Measurements from ENCODE around the gene SNAPC5.

Gene SNAPC5

DNA sequence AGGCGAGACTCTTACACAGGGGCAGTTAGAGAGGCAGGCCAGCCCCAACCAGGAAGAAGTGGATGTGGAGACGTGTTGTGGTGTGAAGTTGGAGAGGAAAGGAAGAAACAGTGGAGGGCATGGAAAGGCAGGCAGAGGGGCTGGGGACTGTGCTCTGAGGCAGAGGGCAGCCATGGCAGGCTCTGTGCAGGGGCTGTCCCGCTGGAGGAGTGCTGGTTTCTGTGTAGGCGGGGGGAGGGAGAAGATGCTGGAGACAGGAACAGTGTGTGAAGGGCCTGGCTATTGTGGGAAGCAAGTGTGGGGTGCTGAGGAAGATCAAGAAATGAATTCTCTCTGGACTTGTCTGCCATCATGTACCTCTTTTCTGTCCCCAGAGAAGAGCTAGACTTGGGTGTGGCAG is 21.0 kb downstream of the SNAPC5 start:
- no peak overlapping the region for H3K4me2 ChIP-seq (ENCODE audit: low read depth, low read length)
- H3K9me2 ChIP-seq (replicated peaks; ENCODE audit: insufficient read depth, low read length) = no peaks in the 10 kb centered on the region
- H3K79me2 ChIP-seq (ENCODE audit: low read length) = peaks cover 6% of the 10 kb centered on the region; the same call in 1 of the 2 replicates
- no peaks in the 10 kb centered on the region for H3K36me3 ChIP-seq (replicated peaks; ENCODE audit: insufficient read depth, low read length)
- H3K9ac ChIP-seq (ENCODE audit: low read length) = no peak overlapping the region
- no peak for DNase-seq
- no peaks in the 10 kb centered on the region for H3K9me3 ChIP-seq (replicated peaks; ENCODE audit: insufficient read depth, low read length)
- H2AFZ ChIP-seq (ENCODE audit: low read length) = no peak overlapping the region
- H3K27ac ChIP-seq (ENCODE audit: low read length) = no peak overlapping the region
- H4K20me1 ChIP-seq (ENCODE audit: insufficient read depth, low read length) = peaks cover 8% of the 10 kb centered on the region; the same call in 1 of the 2 replicates
- peaks cover 7% of the 10 kb centered on the region for H3K4me1 ChIP-seq (ENCODE audit: low read length)
- no peak overlapping the region for H3K4me3 ChIP-seq (ENCODE audit: low read length)
- peaks cover 8% of the 10 kb centered on the region for H3F3A ChIP-seq (ENCODE audit: insufficient read depth, low read length)
- TF ChIP-seq EZH2phosphoT487 (IDR thresholded peaks at IDR 0.05; ENCODE audit: low read length) = no peak
- TF ChIP-seq, protein P1, sequence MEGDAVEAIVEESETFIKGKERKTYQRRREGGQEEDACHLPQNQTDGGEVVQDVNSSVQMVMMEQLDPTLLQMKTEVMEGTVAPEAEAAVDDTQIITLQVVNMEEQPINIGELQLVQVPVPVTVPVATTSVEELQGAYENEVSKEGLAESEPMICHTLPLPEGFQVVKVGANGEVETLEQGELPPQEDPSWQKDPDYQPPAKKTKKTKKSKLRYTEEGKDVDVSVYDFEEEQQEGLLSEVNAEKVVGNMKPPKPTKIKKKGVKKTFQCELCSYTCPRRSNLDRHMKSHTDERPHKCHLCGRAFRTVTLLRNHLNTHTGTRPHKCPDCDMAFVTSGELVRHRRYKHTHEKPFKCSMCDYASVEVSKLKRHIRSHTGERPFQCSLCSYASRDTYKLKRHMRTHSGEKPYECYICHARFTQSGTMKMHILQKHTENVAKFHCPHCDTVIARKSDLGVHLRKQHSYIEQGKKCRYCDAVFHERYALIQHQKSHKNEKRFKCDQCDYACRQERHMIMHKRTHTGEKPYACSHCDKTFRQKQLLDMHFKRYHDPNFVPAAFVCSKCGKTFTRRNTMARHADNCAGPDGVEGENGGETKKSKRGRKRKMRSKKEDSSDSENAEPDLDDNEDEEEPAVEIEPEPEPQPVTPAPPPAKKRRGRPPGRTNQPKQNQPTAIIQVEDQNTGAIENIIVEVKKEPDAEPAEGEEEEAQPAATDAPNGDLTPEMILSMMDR (IDR thresholded peaks at IDR 0.05; ENCODE audit: low read length) = no peak
- TF ChIP-seq EZH2 (optimal IDR thresholded peaks at IDR 0.05; ENCODE audit: low read depth, low read length) = no peak
- no peaks in the 10 kb centered on the region for H3K27me3 ChIP-seq (replicated peaks; ENCODE audit: insufficient read depth, low read length)

DNA sequence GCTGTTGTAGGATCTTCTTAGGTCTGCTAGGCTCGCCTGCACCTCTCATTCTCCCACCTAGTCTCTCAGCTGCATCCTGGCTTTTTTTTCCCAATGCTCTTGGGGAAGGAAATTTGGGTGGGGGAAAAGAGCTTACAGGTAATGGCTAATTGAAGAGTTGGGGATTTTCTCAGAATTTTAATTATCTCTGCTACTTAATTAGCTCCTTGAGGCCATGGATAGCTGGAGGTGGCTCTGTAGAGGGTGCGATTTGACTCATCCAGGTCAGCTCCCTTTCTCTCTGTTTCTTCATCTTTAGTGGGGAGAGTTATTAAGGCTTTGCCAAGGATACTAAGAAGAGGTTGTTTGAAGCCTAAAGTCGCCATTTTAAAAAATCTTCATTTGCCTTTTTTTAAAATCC is 22.6 kb downstream of the SNAPC5 start:
- DNase-seq = no peak
- no peak overlapping the region for H2AFZ ChIP-seq (ENCODE audit: low read length)
- no peaks in the 10 kb centered on the region for H3K36me3 ChIP-seq (replicated peaks; ENCODE audit: insufficient read depth, low read length)
- no peaks in the 10 kb centered on the region for H3K27me3 ChIP-seq (replicated peaks; ENCODE audit: insufficient read depth, low read length)
- H3K4me3 ChIP-seq (ENCODE audit: low read length) = no peak overlapping the region
- H3K79me2 ChIP-seq (ENCODE audit: low read length) = peaks cover 6% of the 10 kb centered on the region; the same call in 1 of the 2 replicates
- H3K4me2 ChIP-seq (ENCODE audit: low read depth, low read length) = no peak overlapping the region
- peaks cover 7% of the 10 kb centered on the region for H3K4me1 ChIP-seq (ENCODE audit: low read length)
- peaks cover 8% of the 10 kb centered on the region for H3F3A ChIP-seq (ENCODE audit: insufficient read depth, low read length)
- TF ChIP-seq, protein P1 (IDR thresholded peaks at IDR 0.05; ENCODE audit: low read length) = no peak
- TF ChIP-seq EZH2 (optimal IDR thresholded peaks at IDR 0.05; ENCODE audit: low read depth, low read length) = no peak
- no peak for TF ChIP-seq EZH2phosphoT487 (IDR thresholded peaks at IDR 0.05; ENCODE audit: low read length)
- H3K27ac ChIP-seq (ENCODE audit: low read length) = no peak overlapping the region
- peaks cover 12% of the 10 kb centered on the region; the same call in 1 of the 2 replicates for H4K20me1 ChIP-seq (ENCODE audit: insufficient read depth, low read length)
- H3K9ac ChIP-seq (ENCODE audit: low read length) = no peak overlapping the region
- no peaks in the 10 kb centered on the region for H3K9me2 ChIP-seq (replicated peaks; ENCODE audit: insufficient read depth, low read length)
- no peaks in the 10 kb centered on the region for H3K9me3 ChIP-seq (replicated peaks; ENCODE audit: insufficient read depth, low read length)

DNA sequence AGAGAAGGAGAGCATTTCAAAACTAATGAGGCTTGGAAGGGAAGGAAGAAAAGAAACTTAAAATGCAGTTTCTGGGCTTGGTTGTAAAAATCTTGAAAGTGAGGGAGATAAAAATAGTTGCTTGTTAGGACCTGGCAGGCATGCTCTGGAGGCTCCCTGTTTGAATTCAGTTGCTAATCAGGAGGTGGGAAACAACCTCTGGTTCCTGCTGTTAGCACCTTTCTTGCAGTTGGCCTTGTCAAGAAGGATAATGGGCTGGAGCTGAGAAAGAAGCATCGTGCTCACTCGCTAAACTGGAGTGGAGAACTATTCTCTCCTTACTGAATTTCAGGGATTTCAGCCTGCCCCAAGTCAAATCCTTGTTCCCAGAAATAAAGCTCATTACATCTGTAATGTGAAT is 23.4 kb downstream of the SNAPC5 start:
- Histone ChIP-seq H3K4me2 (ENCODE audit: low read depth, low read length) (no peak overlapping the region), H3K9me3 (replicated peaks; ENCODE audit: insufficient read depth, low read length) (no peaks in the 10 kb centered on the region), H3F3A (ENCODE audit: insufficient read depth, low read length) (peaks cover 8% of the 10 kb centered on the region), H3K9me2 (replicated peaks; ENCODE audit: insufficient read depth, low read length) (no peaks in the 10 kb centered on the region), H4K20me1 (ENCODE audit: insufficient read depth, low read length) (peaks cover 12% of the 10 kb centered on the region; the same call in 1 of the 2 replicates), H3K27ac (ENCODE audit: low read length) (no peak overlapping the region), H3K4me3 (ENCODE audit: low read length) (no peak overlapping the region), H3K4me1 (ENCODE audit: low read length) (peaks cover 7% of the 10 kb centered on the region), H3K79me2 (ENCODE audit: low read length) (peaks cover 6% of the 10 kb centered on the region; the same call in 1 of the 2 replicates), H2AFZ (ENCODE audit: low read length) (no peak overlapping the region), H3K9ac (ENCODE audit: low read length) (no peak overlapping the region), H3K27me3 (replicated peaks; ENCODE audit: insufficient read depth, low read length) (no peaks in the 10 kb centered on the region), H3K36me3 (replicated peaks; ENCODE audit: insufficient read depth, low read length) (no peaks in the 10 kb centered on the region)
- no peak for DNase-seq
- TF ChIP-seq, protein P1 (IDR thresholded peaks at IDR 0.05; ENCODE audit: low read length) = no peak
- no peak for TF ChIP-seq EZH2phosphoT487 (IDR thresholded peaks at IDR 0.05; ENCODE audit: low read length)
- no peak for TF ChIP-seq EZH2 (optimal IDR thresholded peaks at IDR 0.05; ENCODE audit: low read depth, low read length)

Measured in MM.1S (cell line).